H1 (cell line): ENCODE results near the gene DNAH12. TPM values are rescaled to one million over a fixed set of nuclear protein-coding genes. Genes with fewer than 3 reads are reported as not detected.

Experiments
- ASH2L ChIP-seq: fragments of 200-600, 300-600 bp; sonication (generic); IDR thresholded peaks from one replicate; pipeline ENCODE4 v1.7.1; 2017; ENCODE audit warnings: low read length
- BCL11A ChIP-seq, 2 experiments: IDR thresholded peaks; one replicate each; pipeline ENCODE4 v1.6.1; 2011; ENCODE audit warnings: low read depth in 2 of 2, low read length in 2 of 2, mild to moderate bottlenecking in 2 of 2
- EGR1 ChIP-seq: IDR thresholded peaks from 2 replicates; pipeline ENCODE4 v1.6.1; 2011; ENCODE audit warnings: low read depth, low read length, borderline replicate concordance
- JUN ChIP-seq: IDR thresholded peaks from 2 replicates; pipeline ENCODE4 v1.6.1; 2011; ENCODE audit warnings: low read depth, mild to moderate bottlenecking, improper control_type of control experiment, low read length
- TEAD4 ChIP-seq: IDR thresholded peaks from 2 replicates; pipeline ENCODE4 v1.6.1; 2012; ENCODE audit warnings: low read depth, low read length, inconsistent platforms, mixed read lengths
- polyA plus RNA-seq, 7 experiments: library from polyadenylated mRNA; depleted of rRNA in 3 of 7; stranded (reverse) in 5 of 7; unstranded in 2 of 7; fragments of >200 nt in 5 of 7; fragments of 200-250 nt in 2 of 7; gene quantifications; 1 replicate in 5 of 7; 2 replicates in 1 of 7; 4 replicates in 1 of 7; pipeline versions ENCODE4 v1.2.1 to v1.2.3, GENCODE V29; 2011 to 2013; ENCODE audit warnings: missing spikeins in 2 of 7, mixed read lengths in 2 of 7
- total RNA-seq: library from RNA; stranded (reverse); fragmentation: NEBNext Ultra II Directional; extraction: Animal tissue kit (Norgen Biotek cat#: 25700); gene quantifications from 2 replicates; pipeline ENCODE4 v1.2.1, GENCODE V29; 2021
- TF ChIP-seq, protein P1 (sequence below): fragments of 300-600 bp; sonication (generic); IDR thresholded peaks from 2 replicates; pipeline ENCODE4 v1.7.1; 2012; ENCODE audit warnings: low read length, moderate library complexity, mild to moderate bottlenecking, inconsistent platforms; ENCODE audit not compliant: insufficient replicate concordance

DNAH12 gene
- total and polyA plus RNA-seq, 2 of the 8 experiments (the other 6 are each of a cell fraction or from before 2014, with no cell fraction given), result not detected

DNA sequence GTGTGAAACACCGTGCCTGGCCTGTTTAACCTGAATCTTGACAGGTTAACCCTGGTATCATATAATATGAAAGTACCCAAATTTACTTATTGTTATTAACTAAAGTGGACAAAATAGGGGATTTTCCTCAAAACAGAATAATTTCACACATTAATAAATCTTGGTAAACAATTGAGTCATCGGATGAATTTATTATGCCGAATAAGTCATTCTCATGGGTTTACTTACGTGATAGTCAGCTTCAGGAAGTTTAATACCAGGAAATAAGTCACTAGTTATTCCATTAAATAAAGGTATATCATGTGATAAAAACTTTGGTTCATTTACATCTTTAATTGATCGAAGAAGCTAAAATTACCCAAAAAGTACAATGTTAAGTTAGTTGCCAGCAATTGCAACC, 99.7 kb downstream of the DNAH12 start (continued):
- TF ChIP-seq EGR1 (no peak), ASH2L (no peak), JUN (no peak), BCL11A (IDR thresholded peaks at IDR 0.05; ENCODE audit: low read depth in 2 of 2, low read length in 2 of 2) (no peak), TEAD4 (no peak)
- TF ChIP-seq, protein P1, sequence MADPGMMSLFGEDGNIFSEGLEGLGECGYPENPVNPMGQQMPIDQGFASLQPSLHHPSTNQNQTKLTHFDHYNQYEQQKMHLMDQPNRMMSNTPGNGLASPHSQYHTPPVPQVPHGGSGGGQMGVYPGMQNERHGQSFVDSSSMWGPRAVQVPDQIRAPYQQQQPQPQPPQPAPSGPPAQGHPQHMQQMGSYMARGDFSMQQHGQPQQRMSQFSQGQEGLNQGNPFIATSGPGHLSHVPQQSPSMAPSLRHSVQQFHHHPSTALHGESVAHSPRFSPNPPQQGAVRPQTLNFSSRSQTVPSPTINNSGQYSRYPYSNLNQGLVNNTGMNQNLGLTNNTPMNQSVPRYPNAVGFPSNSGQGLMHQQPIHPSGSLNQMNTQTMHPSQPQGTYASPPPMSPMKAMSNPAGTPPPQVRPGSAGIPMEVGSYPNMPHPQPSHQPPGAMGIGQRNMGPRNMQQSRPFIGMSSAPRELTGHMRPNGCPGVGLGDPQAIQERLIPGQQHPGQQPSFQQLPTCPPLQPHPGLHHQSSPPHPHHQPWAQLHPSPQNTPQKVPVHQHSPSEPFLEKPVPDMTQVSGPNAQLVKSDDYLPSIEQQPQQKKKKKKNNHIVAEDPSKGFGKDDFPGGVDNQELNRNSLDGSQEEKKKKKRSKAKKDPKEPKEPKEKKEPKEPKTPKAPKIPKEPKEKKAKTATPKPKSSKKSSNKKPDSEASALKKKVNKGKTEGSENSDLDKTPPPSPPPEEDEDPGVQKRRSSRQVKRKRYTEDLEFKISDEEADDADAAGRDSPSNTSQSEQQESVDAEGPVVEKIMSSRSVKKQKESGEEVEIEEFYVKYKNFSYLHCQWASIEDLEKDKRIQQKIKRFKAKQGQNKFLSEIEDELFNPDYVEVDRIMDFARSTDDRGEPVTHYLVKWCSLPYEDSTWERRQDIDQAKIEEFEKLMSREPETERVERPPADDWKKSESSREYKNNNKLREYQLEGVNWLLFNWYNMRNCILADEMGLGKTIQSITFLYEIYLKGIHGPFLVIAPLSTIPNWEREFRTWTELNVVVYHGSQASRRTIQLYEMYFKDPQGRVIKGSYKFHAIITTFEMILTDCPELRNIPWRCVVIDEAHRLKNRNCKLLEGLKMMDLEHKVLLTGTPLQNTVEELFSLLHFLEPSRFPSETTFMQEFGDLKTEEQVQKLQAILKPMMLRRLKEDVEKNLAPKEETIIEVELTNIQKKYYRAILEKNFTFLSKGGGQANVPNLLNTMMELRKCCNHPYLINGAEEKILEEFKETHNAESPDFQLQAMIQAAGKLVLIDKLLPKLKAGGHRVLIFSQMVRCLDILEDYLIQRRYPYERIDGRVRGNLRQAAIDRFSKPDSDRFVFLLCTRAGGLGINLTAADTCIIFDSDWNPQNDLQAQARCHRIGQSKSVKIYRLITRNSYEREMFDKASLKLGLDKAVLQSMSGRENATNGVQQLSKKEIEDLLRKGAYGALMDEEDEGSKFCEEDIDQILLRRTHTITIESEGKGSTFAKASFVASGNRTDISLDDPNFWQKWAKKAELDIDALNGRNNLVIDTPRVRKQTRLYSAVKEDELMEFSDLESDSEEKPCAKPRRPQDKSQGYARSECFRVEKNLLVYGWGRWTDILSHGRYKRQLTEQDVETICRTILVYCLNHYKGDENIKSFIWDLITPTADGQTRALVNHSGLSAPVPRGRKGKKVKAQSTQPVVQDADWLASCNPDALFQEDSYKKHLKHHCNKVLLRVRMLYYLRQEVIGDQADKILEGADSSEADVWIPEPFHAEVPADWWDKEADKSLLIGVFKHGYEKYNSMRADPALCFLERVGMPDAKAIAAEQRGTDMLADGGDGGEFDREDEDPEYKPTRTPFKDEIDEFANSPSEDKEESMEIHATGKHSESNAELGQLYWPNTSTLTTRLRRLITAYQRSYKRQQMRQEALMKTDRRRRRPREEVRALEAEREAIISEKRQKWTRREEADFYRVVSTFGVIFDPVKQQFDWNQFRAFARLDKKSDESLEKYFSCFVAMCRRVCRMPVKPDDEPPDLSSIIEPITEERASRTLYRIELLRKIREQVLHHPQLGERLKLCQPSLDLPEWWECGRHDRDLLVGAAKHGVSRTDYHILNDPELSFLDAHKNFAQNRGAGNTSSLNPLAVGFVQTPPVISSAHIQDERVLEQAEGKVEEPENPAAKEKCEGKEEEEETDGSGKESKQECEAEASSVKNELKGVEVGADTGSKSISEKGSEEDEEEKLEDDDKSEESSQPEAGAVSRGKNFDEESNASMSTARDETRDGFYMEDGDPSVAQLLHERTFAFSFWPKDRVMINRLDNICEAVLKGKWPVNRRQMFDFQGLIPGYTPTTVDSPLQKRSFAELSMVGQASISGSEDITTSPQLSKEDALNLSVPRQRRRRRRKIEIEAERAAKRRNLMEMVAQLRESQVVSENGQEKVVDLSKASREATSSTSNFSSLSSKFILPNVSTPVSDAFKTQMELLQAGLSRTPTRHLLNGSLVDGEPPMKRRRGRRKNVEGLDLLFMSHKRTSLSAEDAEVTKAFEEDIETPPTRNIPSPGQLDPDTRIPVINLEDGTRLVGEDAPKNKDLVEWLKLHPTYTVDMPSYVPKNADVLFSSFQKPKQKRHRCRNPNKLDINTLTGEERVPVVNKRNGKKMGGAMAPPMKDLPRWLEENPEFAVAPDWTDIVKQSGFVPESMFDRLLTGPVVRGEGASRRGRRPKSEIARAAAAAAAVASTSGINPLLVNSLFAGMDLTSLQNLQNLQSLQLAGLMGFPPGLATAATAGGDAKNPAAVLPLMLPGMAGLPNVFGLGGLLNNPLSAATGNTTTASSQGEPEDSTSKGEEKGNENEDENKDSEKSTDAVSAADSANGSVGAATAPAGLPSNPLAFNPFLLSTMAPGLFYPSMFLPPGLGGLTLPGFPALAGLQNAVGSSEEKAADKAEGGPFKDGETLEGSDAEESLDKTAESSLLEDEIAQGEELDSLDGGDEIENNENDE, result no peak
- TF ChIP-seq, all 59 proteins: peak for 0
